ENCODE results near the gene SF3B2.

- no peak for TF ChIP-seq POLR2AphosphoS5 (IDR thresholded peaks at IDR 0.05; ENCODE audit: low read depth, low read length)
- no peak for TF ChIP-seq REST (IDR thresholded peaks at IDR 0.05; ENCODE audit: insufficient read depth in 1 of 2, low read depth in 2 of 2, low read length in 2 of 2)
- TF ChIP-seq TAF1 (IDR thresholded peaks at IDR 0.05; ENCODE audit: borderline replicate concordance, insufficient read depth, low read length), result no peak
These were observed 40.9 kb upstream of the SF3B2 start for GRCh38 chr11:66011239-66011784.

Measured in PFSK-1 (cell line).